ENCODE data around the gene VWA2.

The VWA2 gene

DNA sequence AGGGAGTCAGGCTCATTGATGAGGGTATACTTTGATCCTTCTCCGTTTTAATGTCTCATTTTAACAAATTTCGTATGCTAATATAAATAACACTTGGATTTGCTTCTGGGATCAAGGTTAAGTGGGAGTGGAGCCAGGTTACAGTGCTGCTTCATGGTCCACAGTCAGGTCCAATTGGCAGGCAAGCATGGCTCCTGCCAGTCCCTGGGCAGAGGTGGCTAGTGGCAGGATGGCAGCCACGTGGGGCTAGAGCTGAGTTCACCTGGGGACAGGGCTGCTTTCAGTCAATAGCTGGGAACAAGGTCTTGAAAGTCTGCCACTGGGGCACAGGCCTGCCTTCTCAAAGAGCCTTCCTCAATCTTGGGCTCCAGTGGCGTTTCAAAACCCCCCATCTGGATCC is 16.0 kb upstream of the VWA2 start:
- Histone ChIP-seq H3K4me1 (ENCODE audit: control insufficient read depth, insufficient read depth, low read length) (no peaks in the 10 kb centered on the region), H3K4me3 (ENCODE audit: low read depth, low read length) (no peak overlapping the region), H3K36me3 (ENCODE audit: control insufficient read depth in 2 of 2, insufficient read depth in 1 of 2, low read length in 2 of 2) (no peaks in the 10 kb centered on the region), H3K9me3 (ENCODE audit: control insufficient read depth, insufficient read depth, low read depth, low read length) (no peaks in the 10 kb centered on the region), H3K27ac (ENCODE audit: extremely low read depth, low read depth, low read length) (no peak overlapping the region)
- ChIA-PET CTCF (interaction anchor here (0.6 to 1.4 kb wide), 2 partner anchors 14 to 776 kb away, joined by 3 to 6 read pairs; no protein-coding TSS in a partner anchor), POLR2A (interaction anchor here (0.5 to 1.0 kb wide), 2 partner anchors 30 to 49 kb away, joined by 3 to 8 read pairs; partner anchors contain the start of gene CCDC186)
- TF ChIP-seq ZNF140 (tag by site-specific recombination; IDR thresholded peaks at IDR 0.05): no peak
- no peak for TF ChIP-seq ZNF549 (tag by site-specific recombination; IDR thresholded peaks at IDR 0.05)
- TF ChIP-seq, protein P1, sequence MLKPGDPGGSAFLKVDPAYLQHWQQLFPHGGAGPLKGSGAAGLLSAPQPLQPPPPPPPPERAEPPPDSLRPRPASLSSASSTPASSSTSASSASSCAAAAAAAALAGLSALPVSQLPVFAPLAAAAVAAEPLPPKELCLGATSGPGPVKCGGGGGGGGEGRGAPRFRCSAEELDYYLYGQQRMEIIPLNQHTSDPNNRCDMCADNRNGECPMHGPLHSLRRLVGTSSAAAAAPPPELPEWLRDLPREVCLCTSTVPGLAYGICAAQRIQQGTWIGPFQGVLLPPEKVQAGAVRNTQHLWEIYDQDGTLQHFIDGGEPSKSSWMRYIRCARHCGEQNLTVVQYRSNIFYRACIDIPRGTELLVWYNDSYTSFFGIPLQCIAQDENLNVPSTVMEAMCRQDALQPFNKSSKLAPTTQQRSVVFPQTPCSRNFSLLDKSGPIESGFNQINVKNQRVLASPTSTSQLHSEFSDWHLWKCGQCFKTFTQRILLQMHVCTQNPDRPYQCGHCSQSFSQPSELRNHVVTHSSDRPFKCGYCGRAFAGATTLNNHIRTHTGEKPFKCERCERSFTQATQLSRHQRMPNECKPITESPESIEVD (tag by site-specific recombination; IDR thresholded peaks at IDR 0.05): no peak
- TF ChIP-seq, protein P2, sequence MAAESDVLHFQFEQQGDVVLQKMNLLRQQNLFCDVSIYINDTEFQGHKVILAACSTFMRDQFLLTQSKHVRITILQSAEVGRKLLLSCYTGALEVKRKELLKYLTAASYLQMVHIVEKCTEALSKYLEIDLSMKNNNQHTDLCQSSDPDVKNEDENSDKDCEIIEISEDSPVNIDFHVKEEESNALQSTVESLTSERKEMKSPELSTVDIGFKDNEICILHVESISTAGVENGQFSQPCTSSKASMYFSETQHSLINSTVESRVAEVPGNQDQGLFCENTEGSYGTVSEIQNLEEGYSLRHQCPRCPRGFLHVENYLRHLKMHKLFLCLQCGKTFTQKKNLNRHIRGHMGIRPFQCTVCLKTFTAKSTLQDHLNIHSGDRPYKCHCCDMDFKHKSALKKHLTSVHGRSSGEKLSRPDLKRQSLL (tag by site-specific recombination; IDR thresholded peaks at IDR 0.05): no peak
- no peak for TF ChIP-seq ZNF677 (tag by site-specific recombination; IDR thresholded peaks at IDR 0.05)
- TF ChIP-seq ZNF658 (tag by site-specific recombination; IDR thresholded peaks at IDR 0.05): no peak
- no peak for TF ChIP-seq ZNF473 (tag by site-specific recombination; IDR thresholded peaks at IDR 0.05)
- TF ChIP-seq, protein P3, sequence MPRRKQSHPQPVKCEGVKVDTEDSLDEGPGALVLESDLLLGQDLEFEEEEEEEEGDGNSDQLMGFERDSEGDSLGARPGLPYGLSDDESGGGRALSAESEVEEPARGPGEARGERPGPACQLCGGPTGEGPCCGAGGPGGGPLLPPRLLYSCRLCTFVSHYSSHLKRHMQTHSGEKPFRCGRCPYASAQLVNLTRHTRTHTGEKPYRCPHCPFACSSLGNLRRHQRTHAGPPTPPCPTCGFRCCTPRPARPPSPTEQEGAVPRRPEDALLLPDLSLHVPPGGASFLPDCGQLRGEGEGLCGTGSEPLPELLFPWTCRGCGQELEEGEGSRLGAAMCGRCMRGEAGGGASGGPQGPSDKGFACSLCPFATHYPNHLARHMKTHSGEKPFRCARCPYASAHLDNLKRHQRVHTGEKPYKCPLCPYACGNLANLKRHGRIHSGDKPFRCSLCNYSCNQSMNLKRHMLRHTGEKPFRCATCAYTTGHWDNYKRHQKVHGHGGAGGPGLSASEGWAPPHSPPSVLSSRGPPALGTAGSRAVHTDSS (tag by site-specific recombination; IDR thresholded peaks at IDR 0.05): no peak
- no peak for TF ChIP-seq ZNF16 (tag by site-specific recombination; IDR thresholded peaks at IDR 0.05; ENCODE audit: low read depth)

DNA sequence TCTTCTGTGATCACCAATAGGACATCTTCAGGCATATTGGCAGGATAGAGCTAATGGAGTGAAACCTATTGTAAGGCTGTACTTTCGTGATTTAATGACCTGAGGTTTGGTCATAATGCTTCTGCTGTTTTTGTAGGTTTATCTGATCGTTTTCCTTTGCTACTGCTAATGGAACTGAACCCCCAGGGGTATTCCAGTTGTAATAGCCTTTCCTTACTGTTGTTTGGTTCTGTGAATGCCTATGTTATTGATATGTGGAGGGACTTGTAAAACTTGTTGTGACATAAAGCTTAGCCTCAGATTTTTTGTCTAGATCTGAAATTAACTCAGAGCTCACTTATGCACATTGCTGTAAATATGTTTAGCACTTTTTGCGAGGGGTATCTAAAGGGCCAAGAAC is 10.9 kb upstream of the VWA2 start:
- POLR2A ChIA-PET: no interaction called here
- Histone ChIP-seq H3K9me3 (ENCODE audit: control insufficient read depth, insufficient read depth, low read depth, low read length) (no peaks in the 10 kb centered on the region), H3K36me3 (ENCODE audit: control insufficient read depth in 2 of 2, insufficient read depth in 1 of 2, low read length in 2 of 2) (no peaks in the 10 kb centered on the region), H3K27ac (ENCODE audit: extremely low read depth, low read depth, low read length) (no peak overlapping the region), H3K4me1 (ENCODE audit: control insufficient read depth, insufficient read depth, low read length) (0 out of 2 replicates have a peak, but pooled peaks cover 3% of the 10 kb centered on the region), H3K4me3 (ENCODE audit: low read depth, low read length) (no peak overlapping the region)
- CTCF ChIA-PET: no interaction called here
- TF ChIP-seq, protein P1 (tag by site-specific recombination; IDR thresholded peaks at IDR 0.05): peak; percentile 40; the same call in 1 of the 2 replicates
- TF ChIP-seq ZNF433 (tag by site-specific recombination; IDR thresholded peaks at IDR 0.05; ENCODE audit: low read depth) (no peak), FEZF1 (tag by site-specific recombination; IDR thresholded peaks at IDR 0.05) (peak; percentile 17; the same call in 1 of the 2 replicates), OSR2 (tag by site-specific recombination; IDR thresholded peaks at IDR 0.05) (peak; percentile 47; the same call in 1 of the 2 replicates), ZNF660 (tag by site-specific recombination; IDR thresholded peaks at IDR 0.05) (no peak), TRIM28 (IDR thresholded peaks at IDR 0.05; ENCODE audit: borderline replicate concordance, low read length) (peak; percentile 47; the same call in 1 of the 2 replicates)

DNA sequence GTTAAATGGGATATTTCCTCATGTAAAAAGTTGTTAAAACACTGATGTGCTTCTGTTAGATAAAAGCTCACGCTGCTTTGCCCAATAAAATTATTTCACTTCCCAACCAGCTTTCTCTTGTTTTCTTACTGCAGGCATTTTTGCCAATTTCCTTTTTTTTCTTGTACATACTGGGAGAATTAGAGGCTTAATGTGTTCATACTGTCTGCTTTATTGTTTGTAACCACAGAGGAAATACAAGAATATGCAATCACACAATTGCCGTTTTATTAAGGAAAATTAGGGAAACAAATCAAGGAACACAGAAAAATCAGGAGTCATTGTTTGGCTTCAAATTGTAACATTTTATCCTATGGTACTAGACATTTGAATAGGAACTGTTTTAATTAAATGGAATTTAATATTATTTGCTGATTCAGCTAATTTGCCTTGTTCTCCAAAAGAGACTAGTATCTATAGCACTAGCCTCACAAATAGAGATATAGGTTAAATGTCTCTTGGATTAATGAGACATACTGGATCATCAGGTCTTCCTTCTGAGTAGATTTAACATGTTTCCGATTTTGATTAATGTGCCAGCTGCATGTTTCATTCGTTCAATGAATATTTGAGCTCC is 6.4 kb upstream of the VWA2 start:
- Histone ChIP-seq H3K27ac (ENCODE audit: extremely low read depth, low read depth, low read length) (no peak overlapping the region), H3K4me3 (ENCODE audit: low read depth, low read length) (no peak overlapping the region), H3K36me3 (ENCODE audit: control insufficient read depth in 2 of 2, insufficient read depth in 1 of 2, low read length in 2 of 2) (no peaks in the 10 kb centered on the region), H3K4me1 (ENCODE audit: control insufficient read depth, insufficient read depth, low read length) (0 out of 2 replicates have a peak, but pooled peaks cover 3% of the 10 kb centered on the region), H3K9me3 (ENCODE audit: control insufficient read depth, insufficient read depth, low read depth, low read length) (no peaks in the 10 kb centered on the region)
- TF ChIP-seq, protein P4, sequence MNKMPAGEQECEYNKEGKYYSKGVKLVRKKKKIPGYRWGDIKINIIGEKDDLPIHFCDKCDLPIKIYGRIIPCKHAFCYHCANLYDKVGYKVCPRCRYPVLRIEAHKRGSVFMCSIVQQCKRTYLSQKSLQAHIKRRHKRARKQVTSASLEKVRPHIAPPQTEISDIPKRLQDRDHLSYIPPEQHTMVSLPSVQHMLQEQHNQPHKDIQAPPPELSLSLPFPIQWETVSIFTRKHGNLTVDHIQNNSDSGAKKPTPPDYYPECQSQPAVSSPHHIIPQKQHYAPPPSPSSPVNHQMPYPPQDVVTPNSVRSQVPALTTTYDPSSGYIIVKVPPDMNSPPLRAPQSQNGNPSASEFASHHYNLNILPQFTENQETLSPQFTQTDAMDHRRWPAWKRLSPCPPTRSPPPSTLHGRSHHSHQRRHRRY (tag by site-specific recombination; IDR thresholded peaks at IDR 0.05): no peak
- TF ChIP-seq, protein P5, sequence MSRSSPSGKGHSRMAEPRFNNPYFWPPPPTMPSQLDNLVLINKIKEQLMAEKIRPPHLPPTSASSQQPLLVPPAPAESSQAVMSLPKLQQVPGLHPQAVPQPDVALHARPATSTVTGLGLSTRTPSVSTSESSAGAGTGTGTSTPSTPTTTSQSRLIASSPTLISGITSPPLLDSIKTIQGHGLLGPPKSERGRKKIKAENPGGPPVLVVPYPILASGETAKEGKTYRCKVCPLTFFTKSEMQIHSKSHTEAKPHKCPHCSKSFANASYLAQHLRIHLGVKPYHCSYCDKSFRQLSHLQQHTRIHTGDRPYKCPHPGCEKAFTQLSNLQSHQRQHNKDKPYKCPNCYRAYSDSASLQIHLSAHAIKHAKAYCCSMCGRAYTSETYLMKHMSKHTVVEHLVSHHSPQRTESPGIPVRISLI (tag by site-specific recombination; IDR thresholded peaks at IDR 0.05): 0 out of 2 replicates have a peak, but pooled peaks have one; percentile 8
- POLR2A ChIA-PET: no interaction called here
- CTCF ChIA-PET: interaction anchor here (0.8 to 1.1 kb wide), 3 partner anchors 10 to 471 kb away, joined by 3 to 10 read pairs (median 3); no protein-coding TSS in a partner anchor
